Suprapubic skin (tissue), 4 donors: ENCODE measurements around the gene GAN.

Experiments
- CTCF ChIP-seq, 2 donors: fragments of 200-600 bp in 1 of 2; fragments of 450-650 bp in 1 of 2; sonication (generic) in 1 of 2; IDR thresholded peaks; one replicate each; pipeline ENCODE4 v1.5.1; 2016 to 2019; ENCODE audit warnings: antibody characterized with exemption in 2 of 2, mild to moderate bottlenecking in 1 of 2, moderate library complexity in 1 of 2
- EP300 ChIP-seq: sonication (generic); formaldehyde crosslinking; IDR thresholded peaks from one replicate; pipeline ENCODE4 v1.6.1; 2017; ENCODE audit warnings: antibody characterized with exemption
- POLR2AphosphoS5 ChIP-seq, 3 donors: sonication (generic); formaldehyde crosslinking; IDR thresholded peaks; one replicate each; pipeline ENCODE4 v1.6.1; 2017; ENCODE audit warnings: antibody characterized with exemption in 3 of 3

GRCh38 chr16:81276323-81276722, 38.4 kb upstream of the GAN start:
- TF ChIP-seq CTCF (IDR thresholded peaks at IDR 0.05) (no peak), POLR2AphosphoS5 (IDR thresholded peaks at IDR 0.05) (no peak), EP300 (no peak)
